HG03460 (cell line): ENCODE data around the gene EEFSEC.

Experiments used
- ATAC-seq: cut with Tn5 transposase; IDR thresholded peaks from one replicate; pipeline ENCODE4 v1.9.1; 2021; ENCODE audit not compliant: unreplicated experiment

EEFSEC gene

GRCh38 chr3:128421966-128422365, 268.7 kb downstream of the EEFSEC start:
- ATAC-seq = no peak

- ATAC-seq = no peak
Measured at GRCh38 chr3:128422762-128423524, 269.7 kb downstream of the EEFSEC start.

- ATAC-seq = no peak
Measured at GRCh38 chr3:128423525-128424147, 270.4 kb downstream of the EEFSEC start.

GRCh38 chr3:128424508-128425069, 271.3 kb downstream of the EEFSEC start:
- ATAC-seq = no peak

- ATAC-seq = no peak
Measured at GRCh38 chr3:128425142-128425845, 272.0 kb downstream of the EEFSEC start.

GRCh38 chr3:128425846-128426127, 272.5 kb downstream of the EEFSEC start:
- ATAC-seq = no peak

- ATAC-seq = peak; percentile 76
Measured at GRCh38 chr3:128426128-128426921, 273.0 kb downstream of the EEFSEC start.

- no peak for ATAC-seq
Measured at GRCh38 chr3:128427175-128427857, 274.0 kb downstream of the EEFSEC start.

GRCh38 chr3:128427872-128428822, 274.9 kb downstream of the EEFSEC start:
- no peak for ATAC-seq

GRCh38 chr3:128429275-128429674, 276.0 kb downstream of the EEFSEC start:
- ATAC-seq = no peak

- ATAC-seq = no peak
Measured at GRCh38 chr3:128429751-128430150, 276.5 kb downstream of the EEFSEC start.

GRCh38 chr3:128430301-128430700, 277.0 kb downstream of the EEFSEC start:
- ATAC-seq = no peak

GRCh38 chr3:128430731-128431130, 277.4 kb downstream of the EEFSEC start:
- ATAC-seq = no peak

GRCh38 chr3:128431803-128432300, 278.6 kb downstream of the EEFSEC start:
- ATAC-seq = no peak

GRCh38 chr3:128432301-128432970, 279.2 kb downstream of the EEFSEC start:
- no peak for ATAC-seq

GRCh38 chr3:128432971-128433836, 279.9 kb downstream of the EEFSEC start:
- ATAC-seq = no peak

- ATAC-seq = no peak
Measured at GRCh38 chr3:128433837-128434165, 280.5 kb downstream of the EEFSEC start.

GRCh38 chr3:128434524-128434923, 281.2 kb downstream of the EEFSEC start:
- no peak for ATAC-seq
